GM12878 (cell line): ENCODE results near the gene FLII. TPM values are rescaled to one million over a fixed set of nuclear protein-coding genes. Genes with fewer than 3 reads are reported as not detected.

Experiments used
- ATAC-seq: fragments of 200-7000 bp; cut with Tn5 transposase; 3 replicates; pipeline ENCODE4 v1.9.1; 2020; ENCODE audit warnings: mild to moderate bottlenecking, moderate library complexity
- BruUV-seq: library from RNA; stranded (reverse); fragments of 400-500 nt; replicated peaks from 2 replicates; lab custom pipeline; 2021; lab: Mats Ljungman, UMichigan
- CTCF ChIA-PET: fragments of 300-600 bp; sonication (Branson Sonifier 250); formaldehyde crosslinking; extraction: SDS; loops from one replicate; lab custom pipeline; 2021; ENCODE audit warnings: inconsistent platforms; lab: Yijun Ruan, JAX
- POLR2A ChIA-PET: fragments of 350-600 bp; formaldehyde crosslinking; extraction: SDS; loops from one replicate; lab custom pipeline; 2021; ENCODE audit warnings: inconsistent platforms; lab: Charles Lee
- RAD21 ChIA-PET: fragments of 300-600 bp; sonication (Branson Sonifier 250); formaldehyde crosslinking; loops from one replicate; lab custom pipeline; 2023; ENCODE audit warnings: antibody characterized with exemption; ENCODE audit not compliant: unreplicated experiment; lab: Charles Lee
- SMC1A ChIA-PET: fragments of 300-600 bp; sonication (Branson Sonifier 250); formaldehyde crosslinking; loops from one replicate; lab custom pipeline; 2023; ENCODE audit not compliant: unreplicated experiment, uncharacterized antibody; lab: Charles Lee
- DNase-seq: peaks from one replicate; pipeline ENCODE4 v3.0.0-alpha.2; 2011; ENCODE audit warnings: low read depth, low spot score
- FAIRE-seq: peaks from 3 replicates; lab custom pipeline; 2011; peaks lifted over from hg19 to GRCh38; lab: Jason Lieb, UNC
- H2AFZ ChIP-seq: 2 replicates; pipeline ENCODE4 v1.6.0; 2011; ENCODE audit warnings: low read depth, low read length, control low read depth; ENCODE audit not compliant: control insufficient read depth
- H3K27ac ChIP-seq: 2 replicates; pipeline ENCODE4 v1.5.1; 2011; ENCODE audit warnings: control low read depth; ENCODE audit not compliant: control insufficient read depth, insufficient read depth
- H3K27me3 ChIP-seq, 2 experiments: replicated peaks in 1 of 2; 2 replicates each; pipeline versions ENCODE4 v1.6.0 to v1.6.1; 2011; ENCODE audit warnings: low read length in 1 of 2; ENCODE audit not compliant: control insufficient read depth in 2 of 2, insufficient read depth in 2 of 2
- H3K36me3 ChIP-seq, 2 experiments: 2 replicates each; pipeline ENCODE4 v1.5.1; 2011; ENCODE audit warnings: low read length in 1 of 2; ENCODE audit not compliant: control insufficient read depth in 2 of 2, insufficient read depth in 2 of 2
- H3K4me1 ChIP-seq: 2 replicates; pipeline ENCODE4 v1.6.1; 2011; ENCODE audit warnings: mild to moderate bottlenecking, low read length, moderate library complexity, mixed read lengths; ENCODE audit not compliant: control insufficient read depth, insufficient read depth
- H3K4me2 ChIP-seq: 2 replicates; pipeline ENCODE4 v1.6.0; 2011; ENCODE audit warnings: control low read depth; ENCODE audit not compliant: control insufficient read depth, insufficient read depth
- H3K4me3 ChIP-seq: fragments of 200-600 bp; sonication (generic); 2 replicates; pipeline ENCODE4 v1.5.1; 2016
- H3K79me2 ChIP-seq: 2 replicates; pipeline ENCODE4 v1.6.0; 2011; ENCODE audit warnings: low read length; ENCODE audit not compliant: control insufficient read depth, insufficient read depth
- H3K9ac ChIP-seq: 2 replicates; pipeline ENCODE4 v1.8.0; 2011; ENCODE audit warnings: low read length, control low read depth, mixed read lengths; ENCODE audit not compliant: control insufficient read depth, insufficient read depth
- H3K9me3 ChIP-seq: replicated peaks from 3 replicates; pipeline ENCODE4 v1.5.1; 2011; ENCODE audit warnings: mild to moderate bottlenecking, low read length; ENCODE audit not compliant: control insufficient read depth, insufficient read depth
- H4K20me1 ChIP-seq: 2 replicates; pipeline ENCODE4 v1.6.0; 2011; ENCODE audit not compliant: control insufficient read depth, insufficient read depth
- BACH1 ChIP-seq: fragments of 450-650 bp; IDR thresholded peaks from 2 replicates; pipeline ENCODE4 v1.6.1; 2017; ENCODE audit warnings: mild to moderate bottlenecking, borderline replicate concordance
- CBFB ChIP-seq: IDR thresholded peaks from 2 replicates; pipeline ENCODE4 v1.6.1; 2016; ENCODE audit warnings: antibody characterized with exemption, low read depth
- CBX3 ChIP-seq: fragments of 200-600 bp; sonication (generic); IDR thresholded peaks from 2 replicates; pipeline ENCODE4 v1.6.1; 2016; ENCODE audit warnings: low read depth, borderline replicate concordance
- CTCF ChIP-seq, 3 experiments: IDR thresholded peaks in 2 of 3; conservative IDR thresholded peaks in 1 of 3; 2 replicates each; pipeline ENCODE4 v1.5.1; 2011; ENCODE audit warnings: low read depth in 3 of 3, low read length in 3 of 3, mild to moderate bottlenecking in 3 of 3, control low read depth in 2 of 3, moderate library complexity in 2 of 3, inconsistent platforms in 1 of 3, mixed read lengths in 1 of 3; ENCODE audit not compliant: control insufficient read depth in 2 of 3, insufficient read depth in 1 of 3; ENCODE audit errors: extremely low read depth in 1 of 3
- JUNB ChIP-seq: IDR thresholded peaks from 2 replicates; pipeline ENCODE4 v1.6.1; 2016; ENCODE audit warnings: antibody characterized with exemption, mild to moderate bottlenecking
- NFYB ChIP-seq: IDR thresholded peaks from 2 replicates; pipeline ENCODE4 v1.6.1; 2011; ENCODE audit warnings: low read depth, mild to moderate bottlenecking, low read length, improper control_type of control experiment, moderate library complexity; ENCODE audit not compliant: insufficient read depth
- NR2C2 ChIP-seq: IDR thresholded peaks from 2 replicates; pipeline ENCODE4 v1.6.1; 2011; ENCODE audit warnings: borderline replicate concordance, low read depth; ENCODE audit not compliant: control insufficient read depth, insufficient read length
- RELB ChIP-seq: fragments of 450-650 bp; IDR thresholded peaks from 2 replicates; pipeline ENCODE4 v1.6.1; 2017; ENCODE audit warnings: low read depth, mild to moderate bottlenecking, moderate library complexity
- SUPT20H ChIP-seq: IDR thresholded peaks from 2 replicates; pipeline ENCODE4 v1.6.1; 2011; ENCODE audit warnings: low read depth, mild to moderate bottlenecking, low read length, moderate library complexity, borderline replicate concordance; ENCODE audit not compliant: control insufficient read depth
- WGBS: methylation state at CpG from one replicate; pipeline ENCODE4 v1.1.6; 2016; ENCODE audit warnings: low lambda C conversion rate; ENCODE audit not compliant: insufficient replicate concordance, insufficient coverage; ENCODE audit errors: missing lambda C conversion rate; 5-methylcytosine and 5-hydroxymethylcytosine counted together
- in situ Hi-C: fragments of 300-500 bp; cut with MboI; formaldehyde crosslinking; loops from 9 replicates; pipeline ENCODE4 v1.14.3; 2018; ENCODE audit warnings: mixed read lengths
- intact Hi-C: fragments of 100-400 bp; cut with micrococcal nuclease; formaldehyde crosslinking; loops from one replicate; pipeline ENCODE4 v1.14.2; 2022; ENCODE audit not compliant: unreplicated experiment
- polyA plus RNA-seq, 11 experiments: library from polyadenylated mRNA; depleted of rRNA in 4 of 11; unstranded in 6 of 11; stranded (reverse) in 5 of 11; fragments of >200 nt; fragmentation: Nextera tagmentation in 4 of 11; fragmentation: Illumina TruSeq in 1 of 11; extraction: Ambion mirVana in 4 of 11; extraction: Trizol in 1 of 11; gene quantifications; 1 replicate in 1 of 11; 2 replicates in 10 of 11; pipeline versions ENCODE4 v1.2.1 to v1.2.3, GENCODE V29; 2011 to 2016; ENCODE audit warnings: inconsistent platforms in 2 of 11, missing spikeins in 2 of 11, low read depth in 1 of 11
- total RNA-seq, 4 experiments: library from RNA; depleted of rRNA in 3 of 4; stranded (reverse); fragments of >200 nt in 3 of 4; fragmentation: Illumina TruSeq in 1 of 4; extraction: Trizol in 1 of 4; gene quantifications; 2 replicates each; pipeline versions ENCODE4 v1.2.1 to v1.2.3, GENCODE V29; 2013 to 2021
- TF ChIP-seq, protein P1 (sequence below): fragments of 450-650 bp; IDR thresholded peaks from 2 replicates; pipeline ENCODE4 v1.6.1; 2018; ENCODE audit warnings: borderline replicate concordance, mild to moderate bottlenecking; ENCODE audit not compliant: partially characterized antibody
- TF ChIP-seq, protein P2 (sequence below): fragments of 450-650 bp; IDR thresholded peaks from 2 replicates; pipeline ENCODE4 v1.6.1; 2016; ENCODE audit warnings: mild to moderate bottlenecking
- TF ChIP-seq, protein P3 (sequence below): fragments of 450-650 bp; IDR thresholded peaks from 2 replicates; pipeline ENCODE4 v1.6.1; 2017; ENCODE audit warnings: mild to moderate bottlenecking, moderate library complexity

The FLII gene
- total and polyA plus RNA-seq, 10 of the 15 experiments (the other 5 are each of a cell fraction or from before 2014, with no cell fraction given), result 22.2 to 200 (median 121) TPM

DNA sequence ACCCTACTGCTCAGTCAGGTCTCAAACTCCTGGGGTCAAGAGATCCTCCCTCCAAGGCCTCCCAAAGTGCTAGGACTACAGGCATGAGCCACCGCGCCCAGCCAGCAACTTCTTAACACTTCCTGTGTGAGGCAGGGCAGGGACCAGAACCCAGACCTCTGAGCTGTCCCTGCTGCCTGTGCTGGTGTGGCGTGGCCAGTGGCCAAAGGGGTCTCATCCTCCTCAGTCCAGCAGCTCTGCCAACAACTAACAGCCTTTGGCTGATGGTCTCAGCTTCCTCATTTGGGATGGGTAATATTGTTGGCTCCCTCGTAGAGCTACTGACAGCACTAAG lies 34.5 kb downstream of the FLII start:
- H4K20me1 ChIP-seq, result no peaks in the 10 kb centered on the region
- peaks cover 10% of the 10 kb centered on the region for H3K4me1 ChIP-seq
- ChIA-PET POLR2A (interaction anchor here (0.6 kb wide), 1 partner anchor 31 kb away, joined by 3 read pairs; no protein-coding TSS in a partner anchor), RAD21 (no interaction called here), SMC1A (interaction anchor here (1.2 kb wide), 1 partner anchor 41 kb away, joined by 3 read pairs; no protein-coding TSS in a partner anchor), CTCF (interaction anchor here (1.3 kb wide), 1 partner anchor 82 kb away, joined by 5 read pairs; no protein-coding TSS in a partner anchor)
- BruUV-seq, result no TSS peak
- no peak overlapping the region for H3K27ac ChIP-seq
- H3K4me2 ChIP-seq, result no peak overlapping the region
- no peaks in the 10 kb centered on the region for H3K9me3 ChIP-seq
- DNase-seq (no peak), ATAC-seq (no peak), FAIRE-seq (no peak)
- H3K27me3 ChIP-seq, result no peaks in the 10 kb centered on the region
- H3K36me3 ChIP-seq, result no peaks in the 10 kb centered on the region
- H3K9ac ChIP-seq, result no peak overlapping the region
- H3K79me2 ChIP-seq, result no peaks in the 10 kb centered on the region
- intact Hi-C loops, result no loop called here
- no peak overlapping the region for H3K4me3 ChIP-seq
- 49% methylated on average over 4 of the region's 4 CpGs for WGBS
- no peak overlapping the region for H2AFZ ChIP-seq
- in situ Hi-C loops, result no loop called here
- no peak for TF ChIP-seq CBX3
- TF ChIP-seq, protein P1, sequence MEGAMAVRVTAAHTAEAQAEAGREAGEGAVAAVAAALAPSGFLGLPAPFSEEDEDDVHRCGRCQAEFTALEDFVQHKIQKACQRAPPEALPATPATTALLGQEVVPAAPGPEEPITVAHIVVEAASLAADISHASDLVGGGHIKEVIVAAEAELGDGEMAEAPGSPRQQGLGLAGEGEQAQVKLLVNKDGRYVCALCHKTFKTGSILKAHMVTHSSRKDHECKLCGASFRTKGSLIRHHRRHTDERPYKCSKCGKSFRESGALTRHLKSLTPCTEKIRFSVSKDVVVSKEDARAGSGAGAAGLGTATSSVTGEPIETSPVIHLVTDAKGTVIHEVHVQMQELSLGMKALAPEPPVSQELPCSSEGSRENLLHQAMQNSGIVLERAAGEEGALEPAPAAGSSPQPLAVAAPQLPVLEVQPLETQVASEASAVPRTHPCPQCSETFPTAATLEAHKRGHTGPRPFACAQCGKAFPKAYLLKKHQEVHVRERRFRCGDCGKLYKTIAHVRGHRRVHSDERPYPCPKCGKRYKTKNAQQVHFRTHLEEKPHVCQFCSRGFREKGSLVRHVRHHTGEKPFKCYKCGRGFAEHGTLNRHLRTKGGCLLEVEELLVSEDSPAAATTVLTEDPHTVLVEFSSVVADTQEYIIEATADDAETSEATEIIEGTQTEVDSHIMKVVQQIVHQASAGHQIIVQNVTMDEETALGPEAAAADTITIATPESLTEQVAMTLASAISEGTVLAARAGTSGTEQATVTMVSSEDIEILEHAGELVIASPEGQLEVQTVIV, result no peak
- no peak for TF ChIP-seq SUPT20H
- TF ChIP-seq NFYB, result no peak
- TF ChIP-seq, protein P2, sequence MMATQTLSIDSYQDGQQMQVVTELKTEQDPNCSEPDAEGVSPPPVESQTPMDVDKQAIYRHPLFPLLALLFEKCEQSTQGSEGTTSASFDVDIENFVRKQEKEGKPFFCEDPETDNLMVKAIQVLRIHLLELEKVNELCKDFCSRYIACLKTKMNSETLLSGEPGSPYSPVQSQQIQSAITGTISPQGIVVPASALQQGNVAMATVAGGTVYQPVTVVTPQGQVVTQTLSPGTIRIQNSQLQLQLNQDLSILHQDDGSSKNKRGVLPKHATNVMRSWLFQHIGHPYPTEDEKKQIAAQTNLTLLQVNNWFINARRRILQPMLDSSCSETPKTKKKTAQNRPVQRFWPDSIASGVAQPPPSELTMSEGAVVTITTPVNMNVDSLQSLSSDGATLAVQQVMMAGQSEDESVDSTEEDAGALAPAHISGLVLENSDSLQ, result no peak
- TF ChIP-seq RELB, result no peak
- no peak for TF ChIP-seq BACH1
- TF ChIP-seq CTCF (IDR thresholded peaks at IDR 0.05 in 2 of 3, conservative IDR thresholded peaks at IDR 0.05 in 1 of 3; ENCODE audit: control insufficient read depth in 2 of 3, extremely low read depth in 1 of 3, insufficient read depth in 1 of 3, low read depth in 3 of 3, low read length in 3 of 3), result no peak
- TF ChIP-seq CBFB, result no peak
- no peak for TF ChIP-seq JUNB
- TF ChIP-seq, protein P3, sequence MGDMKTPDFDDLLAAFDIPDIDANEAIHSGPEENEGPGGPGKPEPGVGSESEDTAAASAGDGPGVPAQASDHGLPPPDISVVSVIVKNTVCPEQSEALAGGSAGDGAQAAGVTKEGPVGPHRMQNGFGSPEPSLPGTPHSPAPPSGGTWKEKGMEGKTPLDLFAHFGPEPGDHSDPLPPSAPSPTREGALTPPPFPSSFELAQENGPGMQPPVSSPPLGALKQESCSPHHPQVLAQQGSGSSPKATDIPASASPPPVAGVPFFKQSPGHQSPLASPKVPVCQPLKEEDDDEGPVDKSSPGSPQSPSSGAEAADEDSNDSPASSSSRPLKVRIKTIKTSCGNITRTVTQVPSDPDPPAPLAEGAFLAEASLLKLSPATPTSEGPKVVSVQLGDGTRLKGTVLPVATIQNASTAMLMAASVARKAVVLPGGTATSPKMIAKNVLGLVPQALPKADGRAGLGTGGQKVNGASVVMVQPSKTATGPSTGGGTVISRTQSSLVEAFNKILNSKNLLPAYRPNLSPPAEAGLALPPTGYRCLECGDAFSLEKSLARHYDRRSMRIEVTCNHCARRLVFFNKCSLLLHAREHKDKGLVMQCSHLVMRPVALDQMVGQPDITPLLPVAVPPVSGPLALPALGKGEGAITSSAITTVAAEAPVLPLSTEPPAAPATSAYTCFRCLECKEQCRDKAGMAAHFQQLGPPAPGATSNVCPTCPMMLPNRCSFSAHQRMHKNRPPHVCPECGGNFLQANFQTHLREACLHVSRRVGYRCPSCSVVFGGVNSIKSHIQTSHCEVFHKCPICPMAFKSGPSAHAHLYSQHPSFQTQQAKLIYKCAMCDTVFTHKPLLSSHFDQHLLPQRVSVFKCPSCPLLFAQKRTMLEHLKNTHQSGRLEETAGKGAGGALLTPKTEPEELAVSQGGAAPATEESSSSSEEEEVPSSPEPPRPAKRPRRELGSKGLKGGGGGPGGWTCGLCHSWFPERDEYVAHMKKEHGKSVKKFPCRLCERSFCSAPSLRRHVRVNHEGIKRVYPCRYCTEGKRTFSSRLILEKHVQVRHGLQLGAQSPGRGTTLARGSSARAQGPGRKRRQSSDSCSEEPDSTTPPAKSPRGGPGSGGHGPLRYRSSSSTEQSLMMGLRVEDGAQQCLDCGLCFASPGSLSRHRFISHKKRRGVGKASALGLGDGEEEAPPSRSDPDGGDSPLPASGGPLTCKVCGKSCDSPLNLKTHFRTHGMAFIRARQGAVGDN, result no peak
- TF ChIP-seq NR2C2, result no peak
